B cell (primary cell): ENCODE data around the gene ZSCAN25. TPM values are rescaled to one million over a fixed set of nuclear protein-coding genes. Genes with fewer than 3 reads are reported as not detected.

Source experiments
- ATAC-seq: fragments of 200-7000 bp; cut with Tn5 transposase; one replicate; pipeline ENCODE4 v1.10.0; 2021; ENCODE audit warnings: low read depth, mild to moderate bottlenecking, moderate number of reproducible peaks, moderate library complexity
- CTCF ChIA-PET: fragments of 350-600 bp; sonication (Branson Sonifier 250); formaldehyde crosslinking; loops from one replicate; lab custom pipeline; 2021; ENCODE audit warnings: antibody characterized with exemption, inconsistent platforms; lab: Charles Lee
- POLR2A ChIA-PET: fragments of 350-600 bp; sonication (Branson Sonifier 250); formaldehyde crosslinking; loops from one replicate; lab custom pipeline; 2021; ENCODE audit warnings: antibody characterized with exemption; lab: Charles Lee
- DNase-seq: peaks from one replicate; pipeline ENCODE4 v3.0.0; 2013
- H2AFZ ChIP-seq: 2 replicates; pipeline ENCODE4 v1.6.1; 2012; ENCODE audit warnings: mild to moderate bottlenecking, low read depth, low read length; ENCODE audit not compliant: insufficient read depth, poor library complexity, severe bottlenecking
- H3K27ac ChIP-seq, 2 donors: 1 replicate in 1 of 2; 2 replicates in 1 of 2; pipeline ENCODE4 v1.5.1; 2012 to 2013; ENCODE audit warnings: low read length in 2 of 2, mild to moderate bottlenecking in 2 of 2, moderate library complexity in 1 of 2
- H3K27me3 ChIP-seq, 4 experiments: fragments of 200-600 bp in 1 of 4; sonication (generic) in 1 of 4; replicated peaks in 1 of 4; 1 replicate in 2 of 4; 2 replicates in 2 of 4; pipeline versions ENCODE4 v1.6.1 to v1.7.0; 2013 to 2016; ENCODE audit warnings: low read length in 3 of 4, mild to moderate bottlenecking in 2 of 4, mixed read lengths in 1 of 4, moderate library complexity in 1 of 4; ENCODE audit not compliant: insufficient read depth in 4 of 4, control insufficient read depth in 3 of 4; ENCODE audit errors: control extremely low read depth in 1 of 4
- H3K36me3 ChIP-seq, 2 experiments: replicated peaks in 1 of 2; 1 replicate in 1 of 2; 2 replicates in 1 of 2; pipeline versions ENCODE4 v1.6.1 to v1.7.1; 2013; ENCODE audit warnings: low read length in 1 of 2; ENCODE audit not compliant: insufficient read depth in 2 of 2, control insufficient read depth in 1 of 2; ENCODE audit errors: control extremely low read depth in 1 of 2, extremely low read depth in 1 of 2
- H3K4me1 ChIP-seq, 2 donors: fragments of 200-600 bp in 1 of 2; sonication (generic) in 1 of 2; 1 replicate in 1 of 2; 2 replicates in 1 of 2; pipeline versions ENCODE4 v1.5.1 to v1.6.1; 2013 to 2017; ENCODE audit warnings: low read length in 2 of 2; ENCODE audit not compliant: control insufficient read depth in 2 of 2, insufficient read depth in 2 of 2
- H3K4me2 ChIP-seq: replicated peaks from 2 replicates; pipeline ENCODE3; 2012; ENCODE audit warnings: mild to moderate bottlenecking, low read depth, low read length; ENCODE audit not compliant: poor library complexity, severe bottlenecking
- H3K4me3 ChIP-seq, 5 experiments: fragments of 200-600 bp in 1 of 5; sonication (generic) in 1 of 5; 1 replicate in 3 of 5; 2 replicates in 2 of 5; pipeline versions ENCODE4 v1.5.1 to v1.7.0; 2011 to 2016; ENCODE audit warnings: low read length in 4 of 5, mild to moderate bottlenecking in 4 of 5, low read depth in 2 of 5, control low read depth in 1 of 5, moderate library complexity in 1 of 5; ENCODE audit not compliant: insufficient read depth in 1 of 5; ENCODE audit errors: control extremely low read depth in 1 of 5, extremely low read depth in 1 of 5
- H3K79me2 ChIP-seq: fragments of 200-600 bp; sonication (generic); one replicate; pipeline ENCODE4 v1.6.0; 2016; ENCODE audit warnings: low read length; ENCODE audit not compliant: control insufficient read depth, insufficient read depth
- H3K9ac ChIP-seq: fragments of 200-600 bp; sonication (generic); 2 replicates; pipeline ENCODE4 v1.6.1; 2017; ENCODE audit warnings: mild to moderate bottlenecking, low read length, moderate library complexity
- H3K9me3 ChIP-seq, 3 donors: one replicate each; pipeline versions ENCODE4 v1.6.1 to v1.7.1; 2013; ENCODE audit warnings: low read length in 2 of 3; ENCODE audit not compliant: control insufficient read depth in 2 of 3, insufficient read depth in 1 of 3; ENCODE audit errors: control extremely low read depth in 1 of 3
- H4K20me1 ChIP-seq: 2 replicates; pipeline ENCODE4 v1.6.0; 2012; ENCODE audit warnings: mild to moderate bottlenecking, low read length; ENCODE audit not compliant: insufficient read depth, control insufficient read depth, poor library complexity, severe bottlenecking
- H3K27ac Mint-ChIP-seq: one replicate; pipeline ENCODE4 v1.8.0; 2021; ENCODE audit warnings: mixed read lengths
- H3K27me3 Mint-ChIP-seq: one replicate; pipeline ENCODE4 v1.8.0; 2021; ENCODE audit warnings: mixed read lengths
- H3K4me1 Mint-ChIP-seq: one replicate; pipeline ENCODE4 v1.8.0; 2021; ENCODE audit warnings: mixed read lengths
- H3K4me3 Mint-ChIP-seq: one replicate; pipeline ENCODE4 v1.8.0; 2021; ENCODE audit warnings: mixed read lengths
- H3K9me3 Mint-ChIP-seq: one replicate; pipeline ENCODE4 v1.8.0; 2022; ENCODE audit warnings: mixed read lengths; ENCODE audit not compliant: insufficient read depth
- EZH2 ChIP-seq: IDR thresholded peaks from 2 replicates; pipeline ENCODE4 v1.6.1; 2012; ENCODE audit warnings: borderline replicate concordance, low read depth, mild to moderate bottlenecking, moderate library complexity, low read length; ENCODE audit not compliant: insufficient read depth, poor library complexity, severe bottlenecking
- WGBS: methylation state at CpG from one replicate; pipeline ENCODE4 v1.1.5; 2013; ENCODE audit warnings: missing lambda C conversion rate; ENCODE audit not compliant: insufficient coverage; 5-methylcytosine and 5-hydroxymethylcytosine counted together
- intact Hi-C: fragments of 100-400 bp; cut with micrococcal nuclease; formaldehyde crosslinking; loops from one replicate; pipeline ENCODE4 v1.10.0; 2022
- polyA plus RNA-seq: library from polyadenylated mRNA; depleted of rRNA; stranded (reverse); fragments of >200 nt; gene quantifications from 2 replicates; pipeline ENCODE4 v1.2.3, GENCODE V29; 2012
- total RNA-seq, 2 donors: library from RNA; stranded (reverse); fragments of 120-200 nt in 1 of 2; gene quantifications; 1 replicate in 1 of 2; 2 replicates in 1 of 2; pipeline versions ENCODE4 v1.2.3 to v1.2.4, GENCODE V29; 2013 to 2022
- TF ChIP-seq, protein P1 (sequence below): fragments of 200-600 bp; IDR thresholded peaks from one replicate; pipeline ENCODE4 v1.8.0; 2022; ENCODE audit warnings: antibody characterized with exemption, mild to moderate bottlenecking

The ZSCAN25 gene
- total and polyA plus RNA-seq, 2 donors (not counting 1 experiment from before 2014, with no cell fraction given): 11.8 to 39.5 TPM

DNA sequence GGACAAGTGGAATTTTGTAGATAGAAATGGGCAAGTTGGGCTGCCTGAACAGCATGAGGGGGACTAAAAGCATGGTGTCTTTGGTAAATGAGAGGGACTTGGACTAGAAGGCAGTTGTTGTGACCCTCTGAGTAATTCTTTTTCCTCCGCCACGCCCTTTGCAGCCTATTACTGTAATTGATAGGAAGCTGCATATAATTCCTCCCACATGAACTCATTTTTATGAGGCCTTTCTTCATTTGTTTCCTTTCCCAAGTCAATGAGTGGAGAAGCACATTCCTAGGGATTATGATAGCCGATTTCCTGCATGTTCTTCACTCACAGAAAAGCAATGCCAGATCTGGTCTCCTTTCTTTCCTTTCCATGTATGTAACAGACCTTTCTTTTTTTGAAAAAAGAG lies 27.7 kb downstream of the ZSCAN25 start:
- H3K4me1 ChIP-seq: no peaks in the 10 kb centered on the region
- POLR2A ChIA-PET: no interaction called here
- Mint-ChIP-seq H3K4me1 (no peaks in the 10 kb centered on the region), H3K27me3 (no peaks in the 10 kb centered on the region), H3K4me3 (no peak overlapping the region), H3K9me3 (no peaks in the 10 kb centered on the region), H3K27ac (no peak overlapping the region)
- no peak overlapping the region for H3K4me2 ChIP-seq
- CTCF ChIA-PET: no interaction called here
- no peak for TF ChIP-seq EZH2
- TF ChIP-seq, protein P1, sequence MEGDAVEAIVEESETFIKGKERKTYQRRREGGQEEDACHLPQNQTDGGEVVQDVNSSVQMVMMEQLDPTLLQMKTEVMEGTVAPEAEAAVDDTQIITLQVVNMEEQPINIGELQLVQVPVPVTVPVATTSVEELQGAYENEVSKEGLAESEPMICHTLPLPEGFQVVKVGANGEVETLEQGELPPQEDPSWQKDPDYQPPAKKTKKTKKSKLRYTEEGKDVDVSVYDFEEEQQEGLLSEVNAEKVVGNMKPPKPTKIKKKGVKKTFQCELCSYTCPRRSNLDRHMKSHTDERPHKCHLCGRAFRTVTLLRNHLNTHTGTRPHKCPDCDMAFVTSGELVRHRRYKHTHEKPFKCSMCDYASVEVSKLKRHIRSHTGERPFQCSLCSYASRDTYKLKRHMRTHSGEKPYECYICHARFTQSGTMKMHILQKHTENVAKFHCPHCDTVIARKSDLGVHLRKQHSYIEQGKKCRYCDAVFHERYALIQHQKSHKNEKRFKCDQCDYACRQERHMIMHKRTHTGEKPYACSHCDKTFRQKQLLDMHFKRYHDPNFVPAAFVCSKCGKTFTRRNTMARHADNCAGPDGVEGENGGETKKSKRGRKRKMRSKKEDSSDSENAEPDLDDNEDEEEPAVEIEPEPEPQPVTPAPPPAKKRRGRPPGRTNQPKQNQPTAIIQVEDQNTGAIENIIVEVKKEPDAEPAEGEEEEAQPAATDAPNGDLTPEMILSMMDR: no peak
- no peak overlapping the region for H2AFZ ChIP-seq
- no peaks in the 10 kb centered on the region for H3K79me2 ChIP-seq
- no peak for ATAC-seq
- no peak overlapping the region for H3K27ac ChIP-seq
- H3K36me3 ChIP-seq: peaks cover 0 to 10% of the 10 kb centered on the region in 2 experiments
- DNase-seq: no peak
- no peaks in the 10 kb centered on the region for H4K20me1 ChIP-seq
- H3K4me3 ChIP-seq: no peak overlapping the region
- H3K9ac ChIP-seq: no peak overlapping the region
- no peaks in the 10 kb centered on the region for H3K9me3 ChIP-seq
- H3K27me3 ChIP-seq: no peaks in the 10 kb centered on the region
- intact Hi-C loops: no loop called here
- no CpG with 5 or more reads among the region's 3 CpGs for WGBS

DNA sequence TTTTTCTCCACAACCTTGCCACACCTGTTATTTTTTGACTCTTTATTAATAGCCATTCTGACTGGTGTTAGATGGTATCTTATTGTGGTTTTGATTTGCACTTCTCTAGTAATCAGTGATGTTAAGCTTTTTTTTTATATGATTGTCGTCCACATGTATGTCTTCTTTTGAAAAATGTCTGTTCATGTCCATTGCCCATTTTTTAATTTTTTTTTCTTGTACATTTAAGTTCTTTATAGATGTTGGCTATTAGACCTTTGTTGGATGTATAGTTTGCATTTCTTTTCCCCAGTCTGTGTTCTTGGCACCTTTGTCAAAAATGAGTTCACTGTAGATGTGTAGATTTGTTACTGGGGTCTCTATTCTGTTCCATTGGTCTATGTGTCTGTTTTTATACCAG lies 28.8 kb downstream of the ZSCAN25 start:
- Histone ChIP-seq H3K27ac (no peak overlapping the region), H2AFZ (no peak overlapping the region), H4K20me1 (no peaks in the 10 kb centered on the region), H3K9ac (no peak overlapping the region), H3K27me3 (no peaks in the 10 kb centered on the region), H3K4me2 (no peak overlapping the region), H3K4me1 (no peaks in the 10 kb centered on the region), H3K4me3 (no peak overlapping the region), H3K9me3 (no peaks in the 10 kb centered on the region), H3K79me2 (no peaks in the 10 kb centered on the region), H3K36me3 (peaks cover 0 to 10% of the 10 kb centered on the region in 2 experiments)
- CTCF ChIA-PET: no interaction called here
- intact Hi-C loops: no loop called here
- POLR2A ChIA-PET: no interaction called here
- no peak overlapping the region for H3K27ac Mint-ChIP-seq
- DNase-seq: no peak
- WGBS: no CpG with 5 or more reads among the region's 1 CpG
- no peaks in the 10 kb centered on the region for H3K9me3 Mint-ChIP-seq
- no peak for ATAC-seq
- H3K4me1 Mint-ChIP-seq: no peaks in the 10 kb centered on the region
- H3K27me3 Mint-ChIP-seq: no peaks in the 10 kb centered on the region
- no peak overlapping the region for H3K4me3 Mint-ChIP-seq
- TF ChIP-seq, protein P1: no peak
- TF ChIP-seq EZH2: no peak
